Fibroblast of lung (primary cell): ENCODE results near the gene GATA1. TPM values are rescaled to one million over a fixed set of nuclear protein-coding genes. Genes with fewer than 3 reads are reported as not detected.

ENCODE experiments used
- DNase-seq, 2 donors: peaks; one replicate each; pipeline versions ENCODE4 v3.0.0 to v3.0.0-alpha.2; 2010; ENCODE audit warnings: low read depth in 2 of 2
- H2AFZ ChIP-seq: 2 replicates; pipeline ENCODE4 v1.5.1; 2012; ENCODE audit warnings: low read length, control low read depth, inconsistent platforms
- H3K27ac ChIP-seq: 2 replicates; pipeline ENCODE4 v1.5.1; 2011; ENCODE audit warnings: low read length, control low read depth; ENCODE audit not compliant: insufficient read depth
- H3K27me3 ChIP-seq: 2 replicates; pipeline ENCODE4 v1.5.1; 2011; ENCODE audit warnings: mild to moderate bottlenecking, low read length; ENCODE audit not compliant: control insufficient read depth, insufficient read depth
- H3K36me3 ChIP-seq: 2 replicates; pipeline ENCODE4 v1.5.1; 2011; ENCODE audit warnings: low read length; ENCODE audit not compliant: control insufficient read depth, insufficient read depth
- H3K4me1 ChIP-seq: 2 replicates; pipeline ENCODE4 v1.5.1; 2011; ENCODE audit warnings: low read length; ENCODE audit not compliant: control insufficient read depth, insufficient read depth; ENCODE audit errors: extremely low read depth
- H3K4me2 ChIP-seq: 2 replicates; pipeline ENCODE4 v1.5.1; 2011; ENCODE audit warnings: low read length, control low read depth; ENCODE audit not compliant: insufficient read depth; ENCODE audit errors: extremely low read depth
- H3K4me3 ChIP-seq, 4 experiments: fragments of 200-600 bp in 1 of 4; sonication (generic) in 1 of 4; replicated peaks in 1 of 4; 2 replicates each; pipeline ENCODE4 v1.5.1; 2011 to 2016; ENCODE audit warnings: low read length in 4 of 4, low read depth in 3 of 4, mild to moderate bottlenecking in 3 of 4, control low read depth in 2 of 4, inconsistent platforms in 1 of 4, mixed read lengths in 1 of 4; ENCODE audit not compliant: insufficient read depth in 1 of 4; ENCODE audit errors: control extremely low read depth in 1 of 4
- H3K79me2 ChIP-seq: 2 replicates; pipeline ENCODE4 v1.5.1; 2012; ENCODE audit warnings: mild to moderate bottlenecking, low read length, inconsistent platforms; ENCODE audit not compliant: control insufficient read depth, insufficient read depth
- H3K9ac ChIP-seq: 2 replicates; pipeline ENCODE4 v1.5.1; 2011; ENCODE audit warnings: mild to moderate bottlenecking, low read length, control low read depth; ENCODE audit not compliant: insufficient read depth
- H3K9me3 ChIP-seq: 2 replicates; pipeline ENCODE4 v1.5.1; 2012; ENCODE audit warnings: low read depth, low read length; ENCODE audit not compliant: control insufficient read depth, insufficient read depth
- H4K20me1 ChIP-seq: 2 replicates; pipeline ENCODE4 v1.5.1; 2011; ENCODE audit warnings: low read length; ENCODE audit not compliant: control insufficient read depth, insufficient read depth; ENCODE audit errors: extremely low read depth
- CTCF ChIP-seq, 2 donors: IDR thresholded peaks in 1 of 2; conservative IDR thresholded peaks in 1 of 2; 1 replicate in 1 of 2; 2 replicates in 1 of 2; pipeline ENCODE4 v1.5.1; 2011 to 2012; ENCODE audit warnings: low read length in 2 of 2, control low read depth in 1 of 2, inconsistent platforms in 1 of 2, low read depth in 1 of 2, mild to moderate bottlenecking in 1 of 2
- EZH2 ChIP-seq: IDR thresholded peaks from 2 replicates; pipeline ENCODE4 v1.5.1; 2012; ENCODE audit warnings: low read length, control low read depth, mild to moderate bottlenecking; ENCODE audit errors: missing control alignments
- polyA plus RNA-seq, 2 donors: library from polyadenylated mRNA; depleted of rRNA in 1 of 2; stranded (reverse) in 1 of 2; unstranded in 1 of 2; fragments of >200 nt; gene quantifications; 2 replicates each; pipeline ENCODE4 v1.2.1, GENCODE V29; 2011 to 2012; ENCODE audit warnings: missing spikeins in 1 of 2
- total RNA-seq: library from RNA; depleted of rRNA; stranded (reverse); fragments of >200 nt; gene quantifications from 2 replicates; pipeline ENCODE4 v1.2.1, GENCODE V29; 2014

GATA1 gene
- total and polyA plus RNA-seq, 2 donors (not counting 1 experiment from before 2014, with no cell fraction given) = not detected

DNA sequence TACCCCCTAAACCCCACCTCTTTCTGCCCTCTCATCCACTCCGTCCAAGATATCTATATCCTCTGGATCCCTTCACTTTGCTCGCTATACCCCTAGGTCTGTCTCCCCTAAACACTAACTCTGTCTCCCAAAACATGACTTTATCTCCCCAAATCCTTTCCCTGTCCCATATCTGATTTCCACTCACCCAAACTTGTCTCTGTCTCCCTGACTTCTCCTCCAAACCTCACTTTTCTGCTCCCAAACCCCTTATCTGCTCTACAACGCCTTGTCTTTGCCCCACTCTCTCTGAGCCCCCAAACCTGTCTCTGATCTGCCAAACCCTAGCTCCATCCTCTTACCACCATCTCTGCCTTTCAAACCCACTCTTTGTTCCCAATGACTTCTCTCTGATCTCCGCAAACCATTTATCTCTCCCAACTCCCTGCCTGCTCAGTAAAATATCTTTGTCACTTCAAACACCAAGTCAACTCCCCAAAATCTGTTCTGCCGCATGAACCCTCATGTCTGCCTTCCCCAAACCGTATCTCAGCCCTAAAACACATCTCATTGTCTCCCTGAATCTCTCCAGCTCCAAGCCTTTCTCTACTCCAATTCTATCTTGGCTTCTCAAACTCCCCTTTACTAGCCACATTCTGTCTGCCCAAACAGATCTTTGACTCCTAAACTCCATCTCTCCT is 575 bp downstream of the GATA1 start:
- TF ChIP-seq EZH2 = no peak
- no peak for TF ChIP-seq CTCF (conservative IDR thresholded peaks at IDR 0.05 in 1 of 2, IDR thresholded peaks at IDR 0.05 in 1 of 2; ENCODE audit: low read depth in 1 of 2, low read length in 2 of 2)
- no peaks in the 10 kb centered on the region for H3K36me3 ChIP-seq
- H3K9ac ChIP-seq = no peak overlapping the region
- H2AFZ ChIP-seq = no peak overlapping the region
- no peaks in the 10 kb centered on the region for H4K20me1 ChIP-seq
- H3K9me3 ChIP-seq = no peaks in the 10 kb centered on the region
- H3K4me1 ChIP-seq = no peaks in the 10 kb centered on the region
- H3K4me3 ChIP-seq = no peak overlapping the region
- H3K27me3 ChIP-seq = no peaks in the 10 kb centered on the region
- H3K27ac ChIP-seq = no peak overlapping the region
- no peak for DNase-seq
- no peaks in the 10 kb centered on the region for H3K79me2 ChIP-seq
- H3K4me2 ChIP-seq = no peak overlapping the region

- Histone ChIP-seq H2AFZ (no peak overlapping the region), H3K4me3 (no peak overlapping the region), H3K9ac (no peak overlapping the region), H3K36me3 (no peaks in the 10 kb centered on the region), H3K79me2 (no peaks in the 10 kb centered on the region), H3K4me2 (no peak overlapping the region), H3K27me3 (no peaks in the 10 kb centered on the region), H3K9me3 (no peaks in the 10 kb centered on the region), H3K27ac (no peak overlapping the region), H3K4me1 (no peaks in the 10 kb centered on the region), H4K20me1 (no peaks in the 10 kb centered on the region)
- no peak for DNase-seq
- TF ChIP-seq CTCF (conservative IDR thresholded peaks at IDR 0.05 in 1 of 2, IDR thresholded peaks at IDR 0.05 in 1 of 2; ENCODE audit: low read depth in 1 of 2, low read length in 2 of 2) (no peak), EZH2 (no peak)
Measured at GRCh38 chrX:48787505-48788443, 1.4 kb downstream of the GATA1 start.
